Tibial artery (tissue), 4 donors: Measurements from ENCODE around the gene SLC39A3.

Source experiments
- DNase-seq, 2 donors: peaks; one replicate each; pipeline ENCODE4 v3.0.0-alpha.2; 2019
- H3K27ac ChIP-seq, 2 donors: fragments of 200-600 bp; sonication (generic) in 1 of 2; 1 replicate in 1 of 2; 2 replicates in 1 of 2; pipeline ENCODE4 v1.5.1; 2018 to 2019; ENCODE audit warnings: mild to moderate bottlenecking in 1 of 2
- H3K27me3 ChIP-seq, 2 donors: fragments of 200-600 bp; sonication (generic) in 1 of 2; one replicate each; pipeline versions ENCODE4 v1.5.1 to v1.6.0; 2016 to 2019
- H3K36me3 ChIP-seq, 3 donors: fragments of 200-600 bp; sonication (generic) in 2 of 3; one replicate each; pipeline ENCODE4 v1.5.1; 2016 to 2019; ENCODE audit warnings: mild to moderate bottlenecking in 2 of 3
- H3K4me1 ChIP-seq, 4 donors: fragments of 200-600 bp; sonication (generic) in 2 of 4; 1 replicate in 3 of 4; 2 replicates in 1 of 4; pipeline ENCODE4 v1.5.1; 2016 to 2019
- H3K4me3 ChIP-seq, 2 donors: fragments of 200-600 bp; sonication (generic) in 1 of 2; 1 replicate in 1 of 2; 2 replicates in 1 of 2; pipeline ENCODE4 v1.5.1; 2018 to 2019; ENCODE audit warnings: mild to moderate bottlenecking in 2 of 2
- H3K9me3 ChIP-seq, 3 donors: fragments of 200-600 bp; sonication (generic) in 1 of 3; one replicate each; pipeline ENCODE4 v1.5.1; 2016 to 2019
- intact Hi-C: fragments of 100-400 bp; cut with DNase I; formaldehyde crosslinking; loops from one replicate; pipeline ENCODE4 v1.15.0; 2023; ENCODE audit warnings: low total_unique reads
- TF ChIP-seq, protein P1 (sequence below), 2 experiments: fragments of 200-600 bp in 1 of 2; fragments of 450-650 bp in 1 of 2; IDR thresholded peaks; one replicate each; pipeline ENCODE4 v1.5.1; 2017 to 2019; ENCODE audit warnings: antibody characterized with exemption in 2 of 2, mild to moderate bottlenecking in 1 of 2, moderate library complexity in 1 of 2

SLC39A3 gene

DNA sequence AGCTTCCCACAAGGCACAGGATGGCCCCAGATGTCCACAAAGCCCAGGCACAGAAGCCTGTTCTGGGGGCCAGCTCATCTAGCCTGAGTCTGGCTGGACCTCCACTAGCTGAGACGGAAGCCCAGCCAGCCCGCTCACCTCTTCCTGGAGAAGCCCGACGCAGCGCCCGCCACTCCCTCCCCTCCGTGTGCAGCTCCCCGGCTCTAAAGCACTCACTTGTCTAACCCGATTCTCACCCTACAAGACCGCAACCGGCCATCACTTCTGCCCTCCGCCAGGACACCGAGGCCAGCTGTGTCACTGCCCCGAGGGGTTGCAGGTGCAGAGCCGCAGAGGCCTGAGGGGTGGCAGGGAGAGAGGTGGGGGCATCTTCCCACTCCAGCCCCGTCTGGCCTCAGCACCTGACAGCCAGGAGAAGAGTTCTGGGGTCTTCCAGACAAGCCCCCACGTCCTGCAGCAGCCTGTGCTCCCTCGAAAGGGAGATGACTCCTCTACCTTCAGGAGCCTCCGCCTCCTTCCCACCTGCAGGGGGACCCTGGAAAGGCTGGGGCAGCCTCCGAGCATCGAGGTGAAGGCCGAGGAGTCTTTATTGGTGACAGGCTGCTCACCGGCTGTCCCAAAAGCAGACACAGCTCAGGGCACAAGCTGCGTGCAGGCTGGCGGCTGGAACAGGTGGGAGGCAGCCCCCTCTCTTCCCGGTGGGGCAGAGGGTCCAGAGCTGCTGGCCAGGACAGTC lies 12.7 kb downstream of the SLC39A3 start:
- Histone ChIP-seq H3K36me3 (peaks cover 0 to 7% (median 1%) of the 10 kb centered on the region in 3 donors), H3K9me3 (no peaks in the 10 kb centered on the region), H3K27ac (no peak overlapping the region), H3K4me1 (peaks cover 7 to 17% (median 15%) of the 10 kb centered on the region in 4 donors), H3K4me3 (no peak overlapping the region), H3K27me3 (peaks cover 0 to 46% of the 10 kb centered on the region in 2 donors)
- DNase-seq = no peak
- TF ChIP-seq, protein P1, sequence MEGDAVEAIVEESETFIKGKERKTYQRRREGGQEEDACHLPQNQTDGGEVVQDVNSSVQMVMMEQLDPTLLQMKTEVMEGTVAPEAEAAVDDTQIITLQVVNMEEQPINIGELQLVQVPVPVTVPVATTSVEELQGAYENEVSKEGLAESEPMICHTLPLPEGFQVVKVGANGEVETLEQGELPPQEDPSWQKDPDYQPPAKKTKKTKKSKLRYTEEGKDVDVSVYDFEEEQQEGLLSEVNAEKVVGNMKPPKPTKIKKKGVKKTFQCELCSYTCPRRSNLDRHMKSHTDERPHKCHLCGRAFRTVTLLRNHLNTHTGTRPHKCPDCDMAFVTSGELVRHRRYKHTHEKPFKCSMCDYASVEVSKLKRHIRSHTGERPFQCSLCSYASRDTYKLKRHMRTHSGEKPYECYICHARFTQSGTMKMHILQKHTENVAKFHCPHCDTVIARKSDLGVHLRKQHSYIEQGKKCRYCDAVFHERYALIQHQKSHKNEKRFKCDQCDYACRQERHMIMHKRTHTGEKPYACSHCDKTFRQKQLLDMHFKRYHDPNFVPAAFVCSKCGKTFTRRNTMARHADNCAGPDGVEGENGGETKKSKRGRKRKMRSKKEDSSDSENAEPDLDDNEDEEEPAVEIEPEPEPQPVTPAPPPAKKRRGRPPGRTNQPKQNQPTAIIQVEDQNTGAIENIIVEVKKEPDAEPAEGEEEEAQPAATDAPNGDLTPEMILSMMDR (IDR thresholded peaks at IDR 0.05) = no peak
- intact Hi-C loops = no loop called here

DNA sequence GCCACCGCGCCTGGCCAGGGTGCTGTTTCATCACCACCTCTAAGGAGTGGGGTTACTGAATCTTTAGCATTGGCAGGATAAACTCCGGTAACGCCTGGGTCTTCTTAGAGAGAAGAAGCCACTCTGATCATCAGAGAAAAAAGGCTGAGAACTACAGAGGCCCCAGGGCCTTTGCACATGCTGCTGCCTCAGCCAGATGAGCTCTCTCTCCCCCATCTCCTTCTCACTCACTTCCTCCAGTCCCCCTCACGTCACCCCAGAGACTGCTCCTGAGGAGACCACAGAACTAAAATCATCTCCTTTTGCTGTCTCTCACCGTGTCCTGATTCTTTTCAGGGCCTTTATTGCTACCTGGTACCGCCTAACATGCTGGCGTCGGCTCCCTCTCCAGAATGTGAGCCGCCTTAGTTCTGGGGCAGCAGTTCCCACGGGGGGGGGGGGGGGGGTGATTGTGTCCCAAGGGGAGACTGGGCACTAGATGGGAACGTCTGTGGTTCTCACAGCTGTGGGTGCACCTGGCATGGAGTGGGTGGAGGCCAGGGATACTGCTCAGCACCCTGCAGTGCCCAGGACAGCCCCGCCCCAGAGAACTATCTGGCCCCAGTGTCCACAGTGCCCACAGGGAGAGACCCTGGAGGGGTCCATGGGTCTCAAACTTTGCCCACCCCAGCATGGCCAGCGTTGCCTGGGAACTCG lies 13.5 kb downstream of the SLC39A3 start:
- no peak overlapping the region for H3K4me3 ChIP-seq
- intact Hi-C loops = no loop called here
- DNase-seq = no peak
- no peaks in the 10 kb centered on the region for H3K9me3 ChIP-seq
- peaks cover 0 to 54% of the 10 kb centered on the region in 2 donors for H3K27me3 ChIP-seq
- TF ChIP-seq, protein P1 (IDR thresholded peaks at IDR 0.05) = no peak
- no peaks in the 10 kb centered on the region for H3K36me3 ChIP-seq
- peaks cover 7 to 22% (median 19%) of the 10 kb centered on the region in 4 donors for H3K4me1 ChIP-seq
- no peak overlapping the region for H3K27ac ChIP-seq

DNA sequence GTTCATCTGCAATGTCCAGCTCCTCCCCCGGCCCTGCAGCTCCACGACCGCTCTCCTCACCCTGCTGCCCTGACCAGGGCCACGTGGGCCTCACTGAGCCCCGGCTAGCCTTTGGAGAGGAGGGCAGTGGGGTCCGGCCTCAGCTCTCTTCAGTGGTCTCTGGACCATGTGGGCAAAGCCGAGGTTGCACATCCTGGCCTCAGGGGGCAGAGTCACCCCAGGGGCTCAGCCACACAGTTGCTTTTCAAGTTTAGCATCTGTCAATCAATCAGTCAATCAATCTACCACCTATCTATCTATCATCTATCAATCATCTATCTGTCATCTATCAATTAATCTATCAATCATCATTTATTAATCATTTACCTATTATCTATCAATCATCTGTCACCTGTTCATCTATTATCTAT lies 15.7 kb downstream of the SLC39A3 start:
- Histone ChIP-seq H3K4me3 (no peak overlapping the region), H3K36me3 (no peaks in the 10 kb centered on the region), H3K27ac (peak overlapping the region; percentile 74 to 75), H3K9me3 (no peaks in the 10 kb centered on the region), H3K4me1 (peaks cover 7 to 36% (median 33%) of the 10 kb centered on the region in 4 donors), H3K27me3 (peaks cover 4 to 66% of the 10 kb centered on the region in 2 donors)
- TF ChIP-seq, protein P1 (IDR thresholded peaks at IDR 0.05) = no peak
- intact Hi-C loops = no loop called here
- no peak for DNase-seq

DNA sequence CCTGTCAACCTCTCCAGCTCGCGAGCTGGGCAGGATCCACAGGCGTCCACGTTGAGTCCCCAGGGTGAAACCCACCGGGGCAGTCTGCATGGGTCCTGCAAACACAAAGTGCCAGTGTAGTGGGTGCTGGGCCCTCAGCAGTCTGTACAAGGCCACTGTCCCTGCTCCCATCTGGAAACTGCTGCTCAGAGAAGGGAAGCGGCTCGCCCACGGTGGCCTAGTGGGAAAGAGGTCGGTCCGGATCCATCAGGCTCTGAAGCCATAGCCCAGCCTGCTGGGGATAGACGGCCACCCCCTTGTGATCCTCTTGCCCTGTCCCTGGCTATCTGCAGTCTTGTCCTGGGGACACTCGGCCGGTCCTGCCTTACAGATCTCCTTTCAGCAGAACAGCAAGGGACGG lies 16.1 kb downstream of the SLC39A3 start:
- intact Hi-C loops = no loop called here
- Histone ChIP-seq H3K4me1 (peaks cover 7 to 36% (median 33%) of the 10 kb centered on the region in 4 donors), H3K36me3 (no peaks in the 10 kb centered on the region), H3K27me3 (peaks cover 4 to 66% of the 10 kb centered on the region in 2 donors), H3K27ac (peak overlapping the region; percentile 74 to 75), H3K4me3 (no peak overlapping the region), H3K9me3 (no peaks in the 10 kb centered on the region)
- TF ChIP-seq, protein P1 (IDR thresholded peaks at IDR 0.05) = no peak
- DNase-seq = no peak

DNA sequence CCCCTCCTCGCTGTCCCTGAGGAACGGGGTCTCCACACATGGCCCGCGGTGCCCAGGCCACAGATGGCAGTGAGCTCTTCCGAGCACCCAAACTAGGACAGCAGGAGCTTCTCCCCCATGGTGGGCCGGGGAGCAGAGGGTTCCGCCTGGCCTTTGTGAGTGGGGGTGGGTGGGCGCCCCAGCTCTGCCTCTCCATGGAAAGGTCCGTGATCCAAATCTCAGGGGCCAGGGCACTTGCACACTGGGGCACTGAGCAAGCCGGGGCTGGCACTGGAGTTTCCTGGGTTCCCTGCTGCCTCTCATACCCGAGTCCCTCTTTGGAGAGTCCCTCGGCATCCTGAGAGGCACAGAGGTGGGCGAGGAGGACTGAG lies 16.5 kb downstream of the SLC39A3 start:
- Histone ChIP-seq H3K9me3 (no peaks in the 10 kb centered on the region), H3K27ac (peak overlapping the region; percentile 74 to 75), H3K4me1 (peaks cover 7 to 36% (median 33%) of the 10 kb centered on the region in 4 donors), H3K4me3 (peak overlapping the region in 1 of 2 donors; percentile 18), H3K36me3 (no peaks in the 10 kb centered on the region), H3K27me3 (peaks cover 4 to 67% of the 10 kb centered on the region in 2 donors)
- intact Hi-C loops = no loop called here
- no peak for DNase-seq
- TF ChIP-seq, protein P1 (IDR thresholded peaks at IDR 0.05) = no peak
